ENCODE measurements around the gene CMPK1. TPM values are rescaled to one million over a fixed set of nuclear protein-coding genes. Genes with fewer than 3 reads are reported as not detected.

CMPK1 gene
- total and polyA plus RNA-seq, 2 of the 4 experiments (the other 2 are of a cell fraction): 23.1 to 31.9 TPM

- WGBS, 2 experiments (ENCODE audit: extremely low coverage in 2 of 2, insufficient read length in 1 of 2): no CpG with 5 or more reads among the region's 4 CpGs
- no peak overlapping the region for H2AK9ac ChIP-seq (replicated peaks; ENCODE audit: low read depth, low read length, poor library complexity)
- ATAC-seq (ENCODE audit: low read depth): no peak
- no peak overlapping the region for H3K4me3 ChIP-seq (ENCODE audit: insufficient read depth, low read depth, low read length)
- H4K5ac ChIP-seq (ENCODE audit: low read depth, low read length): no peak overlapping the region
- no peak overlapping the region for H4K91ac ChIP-seq (ENCODE audit: insufficient read depth, low read depth, low read length)
- no peak overlapping the region for H3K56ac ChIP-seq (ENCODE audit: extremely low read depth, insufficient read depth, low read length)
- no peak overlapping the region for H2AFZ ChIP-seq (replicated peaks; ENCODE audit: low read length, poor library complexity)
- H3K23ac ChIP-seq (ENCODE audit: low read depth, low read length): no peak overlapping the region
- no peaks in the 10 kb centered on the region for H3K36me3 ChIP-seq (ENCODE audit: control insufficient read depth, insufficient read depth, low read length)
- intact Hi-C loops (cut with micrococcal nuclease): no loop called here
- ChIA-PET POLR2A (ENCODE audit: unreplicated experiment) (no interaction called here), CTCF (interaction anchor here (1.7 to 2.2 kb wide), 2 partner anchors 11 to 327 kb away, joined by 5 to 7 read pairs; no protein-coding TSS in a partner anchor)
- dilution Hi-C loops (cut with HindIII; ENCODE audit: low sequenced_read_pairs, unreplicated experiment): no loop called here
- no peak overlapping the region for H3K27ac ChIP-seq (ENCODE audit: insufficient read depth, low read length)
- no peak overlapping the region for H4K8ac ChIP-seq (ENCODE audit: low read depth in 2 of 2, low read length in 2 of 2)
- peaks cover 33% of the 10 kb centered on the region for H3K27me3 ChIP-seq (ENCODE audit: control insufficient read depth, insufficient read depth, low read length)
- no peak overlapping the region for H3K9ac ChIP-seq (ENCODE audit: low read depth, low read length)
- H3K18ac ChIP-seq (ENCODE audit: low read depth, low read length): no peak overlapping the region
- H3K9me1 ChIP-seq (ENCODE audit: insufficient read depth, low read length): no peaks in the 10 kb centered on the region
- no peak overlapping the region for H2BK20ac ChIP-seq (ENCODE audit: low read depth, low read length)
- H3K4me2 ChIP-seq (ENCODE audit: low read depth, low read length): no peak overlapping the region
- H2BK15ac ChIP-seq (ENCODE audit: low read depth, low read length): no peak overlapping the region
- no peak for TF ChIP-seq FOS (IDR thresholded peaks at IDR 0.05; ENCODE audit: low read depth, low read length)
- no peak for TF ChIP-seq BHLHE40 (IDR thresholded peaks at IDR 0.05; ENCODE audit: low read depth, low read length)
- TF ChIP-seq MAFK (IDR thresholded peaks at IDR 0.05; ENCODE audit: low read depth, low read length): peak; percentile 55
- H3K4me1 ChIP-seq (ENCODE audit: control insufficient read depth, insufficient read depth, low read length): no peaks in the 10 kb centered on the region
- no peak overlapping the region for H3K14ac ChIP-seq (replicated peaks; ENCODE audit: low read depth, low read length)
- H2BK120ac ChIP-seq (ENCODE audit: low read depth, low read length): no peak overlapping the region
- in situ Hi-C loops (cut with MboI; ENCODE audit: low sequenced_read_pairs): no loop called here
- DNase-seq: no peak
- no peak overlapping the region for H3K4ac ChIP-seq (ENCODE audit: low read depth, low read length)
- H3K79me1 ChIP-seq (ENCODE audit: low read depth in 1 of 2, low read length in 2 of 2): no peaks in the 10 kb centered on the region
- no peak overlapping the region for H2BK5ac ChIP-seq (ENCODE audit: low read depth, low read length, poor library complexity, severe bottlenecking)
- no peak overlapping the region for H2AK5ac ChIP-seq (ENCODE audit: low read depth, low read length)
- no peaks in the 10 kb centered on the region for H4K20me1 ChIP-seq (ENCODE audit: insufficient read depth, low read length)
- H3K9me3 ChIP-seq (ENCODE audit: control insufficient read depth, insufficient read depth, low read length): no peaks in the 10 kb centered on the region
- no TSS peak for BruUV-seq (replicated peaks)
Observed at GRCh38 chr1:47399138-47399845, 65.7 kb downstream of the CMPK1 start.
